Measurements from ENCODE around the gene NACC2.

The NACC2 gene

GRCh38 chr9:136093346-136093986 lies 1.6 kb downstream of the NACC2 start:
- DNase-seq: no peak

DNA sequence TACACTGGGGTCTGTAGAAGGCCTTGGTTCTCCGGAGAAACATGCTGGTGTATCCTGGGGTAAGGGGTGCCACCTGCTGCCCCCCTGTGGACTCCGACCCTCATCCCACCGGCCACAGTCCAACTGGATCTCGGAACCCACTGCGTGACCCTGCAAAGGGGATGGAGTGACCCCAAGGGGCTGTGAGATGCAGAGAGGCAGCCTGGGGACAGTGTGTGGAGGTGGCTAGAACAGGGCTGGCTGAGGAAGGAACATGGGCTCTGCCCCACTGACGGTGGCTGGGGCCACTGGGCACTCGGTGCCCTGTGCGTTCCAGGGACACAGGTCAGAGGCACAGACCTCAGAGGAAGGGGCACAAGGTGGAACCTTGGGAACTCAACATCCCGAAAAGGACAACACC lies 2.3 kb downstream of the NACC2 start:
- peak; percentile 0 for DNase-seq

- peak; percentile 0 for DNase-seq
These were observed 2.8 kb downstream of the NACC2 start for GRCh38 chr9:136092353-136092650.

GRCh38 chr9:136091582-136092352 lies 3.3 kb downstream of the NACC2 start:
- DNase-seq: peak; percentile 7

GRCh38 chr9:136090768-136091581 lies 4.1 kb downstream of the NACC2 start:
- peak; percentile 1 for DNase-seq

- no peak for DNase-seq
These were observed 4.9 kb downstream of the NACC2 start for GRCh38 chr9:136090056-136090735.

DNA sequence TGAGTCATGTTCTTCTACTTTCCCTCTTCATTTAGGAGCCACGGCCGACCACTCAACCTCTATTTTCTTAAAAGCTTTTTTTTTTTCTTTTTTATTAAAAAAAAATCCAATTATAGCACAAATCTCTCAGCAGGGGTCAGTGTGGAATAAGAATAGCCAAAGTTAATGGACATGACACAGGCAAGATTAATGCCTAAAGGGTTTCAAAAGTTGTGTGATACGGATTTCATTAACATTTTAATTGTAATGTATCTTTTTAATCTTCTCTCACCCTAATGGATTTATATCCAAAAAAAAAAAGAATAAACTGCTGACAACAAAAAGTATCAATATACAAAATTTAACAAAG lies 5.4 kb downstream of the NACC2 start:
- peak; percentile 15 for DNase-seq

DNA sequence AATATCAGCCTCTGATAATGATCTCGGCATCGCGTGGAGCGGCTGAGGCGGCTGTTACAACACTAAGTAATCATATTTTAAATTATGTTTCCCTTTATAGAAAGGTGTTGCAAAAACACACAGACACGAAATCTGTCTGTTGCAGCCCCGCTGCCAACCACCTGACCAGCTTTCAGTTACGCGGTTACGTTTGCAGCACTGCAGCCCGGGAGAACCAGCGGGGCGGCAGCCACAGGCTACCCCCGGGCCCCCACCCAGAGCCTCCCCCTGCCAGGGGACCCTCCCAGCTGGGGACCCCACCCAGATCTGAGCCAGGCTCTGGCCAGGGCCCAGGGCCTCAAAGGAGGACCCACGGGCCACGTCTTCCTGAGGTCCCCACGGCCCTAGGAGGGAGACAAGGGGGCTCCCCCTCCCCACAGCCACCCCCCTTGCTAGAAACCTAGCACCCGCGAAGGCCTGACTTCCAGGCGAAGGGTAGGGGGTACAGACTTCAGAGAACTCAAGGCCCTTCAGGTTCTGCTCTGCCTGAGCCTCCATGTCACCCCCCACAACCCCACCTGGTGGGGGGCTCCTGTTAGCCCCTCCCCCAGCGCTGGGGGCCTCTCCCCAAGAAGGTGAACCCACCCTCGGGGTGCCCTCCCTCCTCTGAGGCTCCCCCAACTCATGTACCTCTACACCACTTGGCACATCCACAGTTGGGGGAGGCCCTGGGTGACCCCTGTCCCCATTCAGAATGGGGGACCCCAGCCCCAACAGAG lies 6.0 kb downstream of the NACC2 start:
- DNase-seq: no peak

DNA sequence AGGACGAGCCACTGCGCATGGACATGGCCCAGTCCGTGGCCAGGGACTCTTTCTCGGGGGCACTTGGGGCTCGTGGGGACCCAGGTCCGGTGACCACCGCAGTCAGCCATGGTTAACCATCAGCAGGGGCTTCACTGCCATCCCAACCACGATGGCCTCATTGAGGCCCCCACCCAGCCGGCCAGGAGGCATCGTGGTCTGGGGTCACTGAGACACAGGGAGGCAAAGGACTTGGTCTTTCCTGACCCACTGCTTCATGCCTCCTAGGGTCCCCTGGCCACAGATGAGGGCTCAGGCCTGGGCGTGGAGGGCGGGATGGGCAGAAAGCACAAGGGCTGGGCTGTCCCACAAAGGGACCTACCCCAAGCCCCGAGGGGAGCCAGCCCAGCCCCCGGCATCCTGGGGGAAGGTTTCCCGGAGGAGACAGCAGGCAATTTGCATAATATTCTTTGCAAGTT lies 6.6 kb downstream of the NACC2 start:
- no peak for DNase-seq

DNA sequence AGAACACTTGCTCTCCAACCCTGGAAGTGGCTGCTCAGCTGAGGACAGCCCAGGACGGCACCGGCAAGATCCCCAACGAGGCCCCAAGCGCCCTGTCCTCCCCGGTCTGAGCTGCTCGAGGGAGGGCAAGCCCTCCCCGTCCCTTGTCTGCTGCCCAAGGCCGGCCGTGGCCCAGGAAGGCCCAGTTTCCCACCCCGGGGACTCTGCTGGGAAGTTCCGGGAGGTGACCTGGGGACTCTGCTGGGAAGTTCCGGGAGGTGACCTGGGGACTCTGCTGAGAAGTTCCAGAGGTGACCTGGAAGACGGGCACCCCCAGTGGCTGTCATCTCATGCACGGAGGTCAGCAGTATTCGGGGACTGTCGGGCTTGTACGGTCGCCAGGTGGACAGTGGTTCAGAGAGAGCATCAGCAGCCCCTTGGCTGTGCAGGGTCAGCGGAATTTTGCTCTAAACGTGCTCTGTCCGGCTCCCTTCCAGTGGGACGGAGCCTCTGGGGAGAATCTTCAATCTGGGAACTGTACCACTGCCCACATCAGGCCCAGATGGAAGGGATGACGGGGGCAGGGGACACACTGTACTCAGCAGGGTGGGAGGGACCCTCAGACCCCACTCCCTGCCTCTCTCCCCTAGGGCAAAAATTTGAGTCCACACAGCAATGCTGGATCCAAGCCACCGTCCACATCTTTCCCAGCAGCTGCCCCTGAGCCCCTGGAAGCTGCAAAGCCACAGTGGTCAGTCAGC lies 7.2 kb downstream of the NACC2 start:
- peak; percentile 0 for DNase-seq

DNA sequence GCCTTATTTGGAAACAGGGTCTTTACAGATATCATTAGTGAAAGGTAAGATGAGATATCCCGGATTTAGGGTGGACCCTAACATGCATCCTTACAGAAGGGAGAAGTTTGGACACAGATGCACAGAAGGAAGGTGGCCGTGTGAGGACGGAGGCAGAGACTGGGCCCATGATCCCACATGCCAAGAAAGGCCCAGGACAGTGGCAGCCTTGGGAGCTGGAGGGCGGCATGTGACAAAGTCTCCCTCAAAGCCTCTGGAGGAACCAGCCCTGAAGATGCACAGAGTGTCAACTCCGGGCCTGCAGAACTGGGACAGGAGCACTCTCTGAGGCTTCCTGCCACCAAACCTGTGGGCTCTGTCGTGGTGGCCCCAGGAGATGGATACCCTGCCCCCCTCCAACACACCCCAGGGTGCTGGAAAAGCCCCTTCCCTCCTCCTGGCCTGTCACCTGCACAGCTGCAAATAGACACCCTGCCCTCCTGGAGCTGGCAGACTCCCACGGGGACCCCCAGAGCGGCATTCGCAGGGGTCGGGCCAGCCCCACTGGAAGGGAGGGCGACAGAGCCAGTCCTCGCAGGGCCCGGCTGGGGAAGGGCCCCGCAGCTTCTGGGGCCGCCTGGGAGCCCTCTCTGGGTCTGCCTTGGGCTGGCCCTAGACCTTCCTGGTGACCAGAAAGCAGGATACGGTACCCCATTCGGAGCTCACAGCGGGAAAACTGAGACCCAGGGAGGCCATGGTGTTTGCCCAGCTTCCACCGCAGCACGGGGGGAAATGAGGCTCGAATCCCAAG lies 7.9 kb downstream of the NACC2 start:
- DNase-seq: no peak

DNA sequence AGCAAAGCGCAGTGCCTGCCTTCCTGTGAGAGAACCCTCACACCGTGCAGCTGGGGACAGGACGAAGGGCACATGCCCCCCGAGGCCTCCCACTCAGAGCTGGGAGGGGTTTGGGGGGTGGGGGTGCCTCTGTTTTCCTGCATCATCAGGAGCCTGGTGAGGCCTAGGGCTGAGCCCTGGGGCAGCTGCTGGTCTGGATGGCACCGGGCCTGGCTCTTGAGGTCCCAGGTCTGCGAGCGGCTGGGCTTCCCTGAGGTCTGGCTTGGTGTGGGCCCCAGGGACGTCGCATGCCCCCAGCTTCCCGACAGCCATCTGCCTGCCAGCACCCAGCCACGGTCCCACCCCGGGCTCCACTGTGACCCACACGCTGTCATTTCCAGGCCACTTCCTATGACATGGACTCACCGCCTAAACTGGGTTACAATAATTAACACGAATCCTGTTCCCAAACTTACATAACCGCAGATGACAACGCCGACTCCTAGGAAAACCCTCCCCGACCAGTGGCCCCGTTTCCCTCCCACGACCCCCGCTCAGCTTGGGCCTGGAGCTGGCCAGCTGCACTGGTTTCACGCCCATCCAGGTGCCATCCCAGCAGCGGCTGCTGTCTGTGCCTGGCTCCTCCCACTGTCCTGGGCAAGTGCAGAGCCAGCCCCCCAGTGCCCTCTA lies 8.7 kb downstream of the NACC2 start:
- no peak for DNase-seq

GRCh38 chr9:136085815-136086212 lies 9.3 kb downstream of the NACC2 start:
- DNase-seq: no peak

- DNase-seq: no peak
These were observed 10.8 kb downstream of the NACC2 start for GRCh38 chr9:136084063-136084944.

GRCh38 chr9:136083558-136084062 lies 11.5 kb downstream of the NACC2 start:
- DNase-seq: no peak

DNA sequence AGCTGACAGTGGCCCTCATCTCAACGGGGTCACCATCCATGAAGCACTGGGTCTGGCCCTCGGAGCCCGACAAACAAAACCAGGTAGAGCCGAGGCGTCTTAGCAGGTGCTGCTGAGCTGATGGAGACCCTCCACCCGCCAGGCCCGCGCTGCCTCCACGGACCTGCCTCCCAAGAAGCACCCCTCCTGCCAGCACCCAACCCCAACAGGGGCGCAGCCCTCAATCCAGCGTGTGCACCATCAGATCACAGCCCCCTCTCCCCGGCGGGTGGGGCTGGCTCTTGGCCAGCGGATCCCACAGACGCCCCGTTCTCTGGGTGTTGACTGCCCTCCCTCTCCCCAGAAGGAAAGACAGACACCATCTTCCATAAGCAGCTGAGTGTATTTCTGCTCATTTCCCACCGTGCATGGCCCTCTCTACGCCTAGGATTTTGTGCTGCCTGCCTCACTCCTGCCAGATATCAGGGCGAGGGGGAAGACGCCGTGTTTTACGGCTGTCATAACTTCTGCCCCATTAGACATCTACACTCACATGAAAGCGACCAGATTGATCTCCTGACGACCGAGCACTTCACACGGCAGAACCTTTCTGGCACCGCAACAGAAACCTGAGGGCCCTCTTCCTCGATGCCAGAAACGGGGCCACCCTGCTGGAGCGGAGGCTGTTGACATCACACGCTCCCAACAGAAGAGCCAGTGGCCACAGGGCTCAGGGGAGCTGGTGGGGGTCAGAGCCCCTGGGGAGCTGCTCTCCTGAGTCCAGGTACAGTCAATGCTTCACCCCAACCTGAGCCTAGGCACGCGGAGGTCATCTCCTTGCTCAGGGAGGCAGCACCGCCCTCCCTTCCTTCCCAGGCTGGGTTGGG lies 12.4 kb downstream of the NACC2 start:
- DNase-seq: peak; percentile 0

DNA sequence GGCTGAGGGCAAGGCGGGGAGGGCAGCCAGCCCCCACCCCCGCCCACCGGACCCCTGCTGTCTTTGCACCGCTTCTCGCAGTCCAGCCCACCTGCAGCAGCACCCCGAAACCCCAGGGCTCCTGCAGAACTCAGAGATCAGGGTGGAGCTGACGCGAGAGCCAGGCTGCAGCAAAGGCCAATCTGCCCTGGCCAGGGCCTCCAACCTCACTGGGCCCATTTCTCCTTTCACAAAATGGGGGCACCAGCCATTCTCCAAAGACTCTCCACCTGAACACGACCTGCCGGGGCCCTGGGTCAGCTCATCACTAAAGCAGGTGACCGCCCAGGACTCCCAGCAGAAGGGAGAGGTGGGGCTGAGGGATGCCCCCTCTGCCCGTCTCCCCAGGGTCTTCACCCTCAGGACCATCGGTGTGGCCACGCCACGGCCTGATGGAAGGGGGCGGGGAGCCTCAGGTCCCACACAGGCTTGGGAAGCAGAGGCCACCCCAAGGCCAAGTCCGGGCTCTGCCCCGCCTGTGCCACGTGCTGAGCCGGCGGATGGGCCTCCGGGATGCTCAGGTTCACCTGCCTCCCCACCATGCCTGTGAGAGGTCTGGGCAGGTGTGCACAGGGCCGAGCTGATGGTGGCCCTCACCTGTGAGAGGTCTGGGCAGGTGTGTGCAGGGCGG lies 13.1 kb downstream of the NACC2 start:
- DNase-seq: peak; percentile 0
